Chondrocyte (in vitro differentiated cells): Measurements from ENCODE around the gene MCM3AP. TPM values are rescaled to one million over a fixed set of nuclear protein-coding genes. Genes with fewer than 3 reads are reported as not detected.

Source experiments
- DNase-seq: peaks from one replicate; pipeline ENCODE4 v3.0.0; 2021; ENCODE audit warnings: mixed read lengths, low spot score
- H3K27ac Mint-ChIP-seq: one replicate; pipeline ENCODE4 v1.8.0; 2021; ENCODE audit warnings: mild to moderate bottlenecking, moderate library complexity, mixed read lengths; ENCODE audit not compliant: unreplicated experiment
- H3K27me3 Mint-ChIP-seq: 2 replicates; pipeline ENCODE4 v1.8.0; 2021; ENCODE audit warnings: low read depth, mixed read lengths
- H3K36me3 Mint-ChIP-seq: 2 replicates; pipeline ENCODE4 v1.8.0; 2021; ENCODE audit warnings: low read depth, mixed read lengths
- H3K4me1 Mint-ChIP-seq: 2 replicates; pipeline ENCODE4 v1.8.0; 2021; ENCODE audit warnings: low read depth, mild to moderate bottlenecking, mixed read lengths
- H3K4me3 Mint-ChIP-seq: one replicate; pipeline ENCODE4 v1.8.0; 2021; ENCODE audit warnings: mild to moderate bottlenecking, moderate library complexity, mixed read lengths; ENCODE audit not compliant: unreplicated experiment
- H3K9me3 Mint-ChIP-seq: 2 replicates; pipeline ENCODE4 v1.8.0; 2021; ENCODE audit warnings: low read depth, mixed read lengths
- total RNA-seq: library from RNA; stranded (reverse); gene quantifications from 3 replicates; pipeline ENCODE4 v1.2.1, GENCODE V29; 2021
- TF ChIP-seq, protein P1 (sequence below): fragments of 200-600 bp; sonication (generic); IDR thresholded peaks from 2 replicates; pipeline ENCODE4 v1.5.0; 2021; ENCODE audit warnings: antibody characterized with exemption, mild to moderate bottlenecking, moderate library complexity

Gene MCM3AP
- total RNA-seq, 1 donor from 2014 or later = 86.4 TPM

DNA sequence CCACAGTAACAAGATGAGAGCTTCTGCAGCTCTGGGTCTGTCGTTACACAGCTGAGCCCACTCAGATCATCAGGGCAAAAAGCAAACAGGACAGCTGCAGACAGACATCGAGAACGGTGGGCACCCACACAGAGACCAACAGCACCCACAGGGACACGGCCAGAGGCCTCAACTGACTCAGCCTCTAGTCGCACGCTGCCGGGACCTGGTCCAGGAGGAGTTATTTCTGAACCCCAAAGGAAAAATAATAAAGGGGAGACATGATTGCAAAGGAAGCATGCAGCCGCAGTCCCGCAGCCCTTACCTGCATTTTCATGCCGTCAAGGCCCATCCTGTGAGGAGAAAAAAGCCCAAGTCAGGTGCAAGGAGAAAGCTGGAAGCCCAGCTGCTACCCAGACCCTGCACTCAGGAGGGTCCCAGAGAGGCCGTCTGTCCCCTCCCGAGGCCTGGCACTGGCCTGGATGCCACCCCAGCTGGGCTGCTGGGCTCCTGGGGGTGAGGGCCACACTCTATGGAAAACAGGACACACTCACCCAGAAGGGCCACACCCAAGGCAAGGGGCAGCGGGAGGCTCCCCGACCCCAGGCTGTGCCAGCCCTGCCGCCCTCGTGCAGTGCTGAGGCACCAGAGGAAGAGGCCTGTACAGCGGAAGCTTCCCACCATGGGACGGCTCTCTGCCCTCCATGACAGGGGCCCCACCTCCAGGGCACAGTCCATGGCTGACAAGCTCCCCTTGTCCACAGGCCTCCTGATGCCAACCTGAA is 72.5 kb downstream of the MCM3AP start:
- TF ChIP-seq, protein P1, sequence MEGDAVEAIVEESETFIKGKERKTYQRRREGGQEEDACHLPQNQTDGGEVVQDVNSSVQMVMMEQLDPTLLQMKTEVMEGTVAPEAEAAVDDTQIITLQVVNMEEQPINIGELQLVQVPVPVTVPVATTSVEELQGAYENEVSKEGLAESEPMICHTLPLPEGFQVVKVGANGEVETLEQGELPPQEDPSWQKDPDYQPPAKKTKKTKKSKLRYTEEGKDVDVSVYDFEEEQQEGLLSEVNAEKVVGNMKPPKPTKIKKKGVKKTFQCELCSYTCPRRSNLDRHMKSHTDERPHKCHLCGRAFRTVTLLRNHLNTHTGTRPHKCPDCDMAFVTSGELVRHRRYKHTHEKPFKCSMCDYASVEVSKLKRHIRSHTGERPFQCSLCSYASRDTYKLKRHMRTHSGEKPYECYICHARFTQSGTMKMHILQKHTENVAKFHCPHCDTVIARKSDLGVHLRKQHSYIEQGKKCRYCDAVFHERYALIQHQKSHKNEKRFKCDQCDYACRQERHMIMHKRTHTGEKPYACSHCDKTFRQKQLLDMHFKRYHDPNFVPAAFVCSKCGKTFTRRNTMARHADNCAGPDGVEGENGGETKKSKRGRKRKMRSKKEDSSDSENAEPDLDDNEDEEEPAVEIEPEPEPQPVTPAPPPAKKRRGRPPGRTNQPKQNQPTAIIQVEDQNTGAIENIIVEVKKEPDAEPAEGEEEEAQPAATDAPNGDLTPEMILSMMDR = no peak
- H3K27me3 Mint-ChIP-seq = no peaks in the 10 kb centered on the region
- no peak overlapping the region for H3K4me3 Mint-ChIP-seq
- H3K4me1 Mint-ChIP-seq = peaks cover 7% of the 10 kb centered on the region
- peaks cover 13% of the 10 kb centered on the region for H3K36me3 Mint-ChIP-seq
- no peaks in the 10 kb centered on the region for H3K9me3 Mint-ChIP-seq
- DNase-seq = peak; percentile 86
- H3K27ac Mint-ChIP-seq = no peak overlapping the region

DNA sequence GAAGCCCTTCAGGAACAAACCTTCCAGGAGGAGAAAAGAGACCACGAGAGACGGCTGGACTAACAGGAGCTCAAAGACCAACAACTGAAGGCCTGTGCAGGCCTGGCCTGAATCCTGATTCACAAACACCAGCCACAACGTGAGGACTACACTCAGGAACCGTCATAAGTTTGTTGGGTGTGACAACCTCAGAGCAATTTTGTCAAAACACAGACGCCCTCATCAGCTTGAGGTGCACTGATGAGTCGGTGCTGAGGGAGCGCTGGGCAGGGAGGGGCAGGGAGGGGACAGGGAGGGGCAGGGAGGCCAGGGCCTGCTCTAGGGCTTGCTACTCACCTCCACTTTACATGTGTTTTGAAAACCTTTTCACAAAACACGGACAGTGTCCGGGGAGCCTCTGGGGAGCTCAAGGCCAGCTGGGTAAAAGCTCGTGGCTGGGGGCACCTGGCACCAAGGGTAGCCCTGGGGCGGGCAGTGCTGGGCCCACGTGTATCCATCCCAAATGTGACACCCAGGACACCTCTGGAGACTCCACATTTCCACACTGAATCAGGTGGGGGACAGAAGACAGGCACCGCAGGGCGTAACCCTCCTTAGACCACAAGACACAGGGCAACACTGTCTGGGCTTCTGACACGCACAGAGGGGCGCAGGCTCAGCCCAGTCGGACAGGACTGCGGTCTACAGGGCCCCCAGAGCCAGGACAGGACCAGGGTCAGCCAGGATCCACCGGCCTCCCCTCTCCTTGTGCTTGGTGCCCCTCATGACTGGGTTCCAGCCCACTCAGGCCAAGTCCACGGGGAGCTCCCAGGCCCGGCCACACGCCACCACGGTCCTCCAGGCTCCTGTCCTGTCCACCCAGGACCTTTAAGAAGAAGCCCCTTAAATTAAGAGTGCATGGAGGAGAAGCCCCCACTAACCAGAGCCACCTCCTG is 73.4 kb downstream of the MCM3AP start:
- H3K27ac Mint-ChIP-seq = no peak overlapping the region

DNA sequence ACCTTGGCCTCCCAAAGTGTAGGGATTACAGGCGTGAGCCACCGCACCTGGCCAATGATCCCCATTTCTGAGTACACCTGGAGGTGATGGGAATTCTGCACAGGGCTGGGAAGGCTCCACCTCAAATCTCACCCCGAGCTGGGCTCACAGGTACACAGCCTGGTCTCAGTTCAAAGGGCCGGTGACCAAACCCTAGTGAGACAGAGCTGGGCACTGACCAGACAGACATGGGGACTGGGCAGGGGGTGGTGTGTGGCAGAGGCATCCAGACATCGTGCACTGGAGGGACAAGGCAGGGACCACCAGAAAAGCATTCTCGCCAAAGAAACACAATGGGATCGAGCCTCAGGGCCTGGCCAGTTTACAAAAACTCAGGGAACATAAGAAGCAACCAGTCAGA is 74.0 kb downstream of the MCM3AP start:
- Mint-ChIP-seq H3K9me3 (no peaks in the 10 kb centered on the region), H3K36me3 (peaks cover 18% of the 10 kb centered on the region), H3K4me1 (peaks cover 7% of the 10 kb centered on the region), H3K27me3 (no peaks in the 10 kb centered on the region), H3K4me3 (no peak overlapping the region), H3K27ac (no peak overlapping the region)
- TF ChIP-seq, protein P1 = no peak
- DNase-seq = peak; percentile 69

More for the DNA sequence above, 73.4 kb downstream of the MCM3AP start:
- no peaks in the 10 kb centered on the region for H3K27me3 Mint-ChIP-seq
- peaks cover 18% of the 10 kb centered on the region for H3K36me3 Mint-ChIP-seq
- TF ChIP-seq, protein P1 = no peak
- no peaks in the 10 kb centered on the region for H3K9me3 Mint-ChIP-seq
- no peak overlapping the region for H3K4me3 Mint-ChIP-seq
- H3K4me1 Mint-ChIP-seq = peaks cover 7% of the 10 kb centered on the region
- peak; percentile 84 for DNase-seq

DNA sequence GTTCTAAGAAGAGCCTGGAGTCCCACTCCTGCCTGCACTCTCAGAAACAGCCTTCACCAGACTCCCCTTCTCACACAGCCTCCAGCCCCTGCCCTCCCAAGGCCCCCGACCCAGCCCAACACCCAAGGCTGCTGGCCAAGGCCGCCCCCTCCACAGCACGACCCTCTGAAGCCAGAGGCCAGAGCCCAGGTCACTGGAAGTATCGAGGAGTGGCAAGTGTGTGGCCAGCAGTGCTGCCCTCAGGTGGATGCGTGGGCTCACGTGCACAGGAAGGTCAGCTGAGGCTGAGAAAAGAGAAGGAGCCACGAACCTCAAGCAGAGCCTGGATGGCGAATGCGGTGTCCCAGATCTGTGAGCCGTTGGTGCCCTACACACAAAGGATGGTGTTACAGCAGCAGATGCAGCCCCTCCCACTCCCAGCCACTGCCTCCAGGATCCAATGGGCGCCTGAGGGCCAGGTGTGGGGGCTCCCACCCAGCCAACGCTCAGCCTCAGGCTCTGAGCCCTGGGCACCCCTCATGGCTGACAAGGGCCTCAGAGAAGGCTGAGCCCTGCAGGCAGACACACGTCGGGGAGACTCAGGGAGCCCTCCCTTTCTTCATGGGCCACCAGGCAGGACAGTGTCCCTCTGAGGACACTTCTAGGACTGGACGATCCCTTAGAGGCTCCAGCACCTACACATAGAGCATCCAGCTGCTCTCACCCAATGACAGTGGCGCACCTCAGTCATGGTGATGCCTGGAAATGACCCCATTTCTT is 74.9 kb downstream of the MCM3AP start:
- Mint-ChIP-seq H3K27ac (no peak overlapping the region), H3K27me3 (no peaks in the 10 kb centered on the region), H3K9me3 (no peaks in the 10 kb centered on the region), H3K36me3 (peaks cover 19% of the 10 kb centered on the region), H3K4me3 (no peak overlapping the region), H3K4me1 (peaks cover 7% of the 10 kb centered on the region)
- peak; percentile 66 for DNase-seq
- TF ChIP-seq, protein P1 = peak; percentile 20
